Fibroblast of pulmonary artery (primary cell): Measurements from ENCODE around the gene LATS2.

Experiments
- DNase-seq: peaks from one replicate; pipeline ENCODE4 v3.0.0-alpha.2; 2010; ENCODE audit warnings: low read depth
- H3K4me3 ChIP-seq: replicated peaks from 2 replicates; pipeline ENCODE4 v1.5.1; 2011; ENCODE audit warnings: low read depth, mild to moderate bottlenecking, control low read depth, low read length, moderate library complexity
- CTCF ChIP-seq: IDR thresholded peaks from 2 replicates; pipeline ENCODE4 v1.5.1; 2011; ENCODE audit warnings: mild to moderate bottlenecking, control low read depth, low read length, inconsistent platforms; ENCODE audit errors: missing control alignments

Gene LATS2

GRCh38 chr13:21100211-21100610, 38.8 kb upstream of the LATS2 start:
- TF ChIP-seq CTCF: no peak
- no peak for DNase-seq
- no peak overlapping the region for H3K4me3 ChIP-seq

GRCh38 chr13:21095311-21095710, 33.9 kb upstream of the LATS2 start:
- TF ChIP-seq CTCF: no peak
- no peak overlapping the region for H3K4me3 ChIP-seq
- no peak for DNase-seq

GRCh38 chr13:21089830-21090229, 28.4 kb upstream of the LATS2 start:
- no peak for TF ChIP-seq CTCF
- H3K4me3 ChIP-seq: no peak overlapping the region
- DNase-seq: no peak

GRCh38 chr13:21088534-21088933, 27.1 kb upstream of the LATS2 start:
- DNase-seq: no peak
- no peak for TF ChIP-seq CTCF
- no peak overlapping the region for H3K4me3 ChIP-seq

- DNase-seq: no peak
- no peak overlapping the region for H3K4me3 ChIP-seq
- no peak for TF ChIP-seq CTCF
Measured at GRCh38 chr13:21086929-21087328, 25.5 kb upstream of the LATS2 start.

- no peak for TF ChIP-seq CTCF
- no peak for DNase-seq
- no peak overlapping the region for H3K4me3 ChIP-seq
Measured at GRCh38 chr13:21081926-21082325, 20.5 kb upstream of the LATS2 start.

GRCh38 chr13:21080593-21080891, 19.2 kb upstream of the LATS2 start:
- no peak for DNase-seq
- no peak for TF ChIP-seq CTCF
- H3K4me3 ChIP-seq: peak overlapping the region; percentile 37
